GM13977 (cell line): Measurements from ENCODE around the gene MSI2.

ENCODE experiments used
- DNase-seq: peaks from one replicate; pipeline ENCODE4 v3.0.0; 2012; ENCODE audit warnings: low spot score
- in situ Hi-C: fragments of 300-500 bp; cut with MboI; formaldehyde crosslinking; loops from one replicate; pipeline ENCODE4 v1.12.0; 2022; ENCODE audit warnings: low sequenced_read_pairs, low pct_unique_long_range_greater_than_20kb, mixed read lengths, inconsistent platforms; ENCODE audit not compliant: unreplicated experiment
- TF ChIP-seq, protein P1 (sequence below): IDR thresholded peaks from 2 replicates; pipeline ENCODE4 v1.5.1; 2012; ENCODE audit warnings: mild to moderate bottlenecking, control low read depth; ENCODE audit not compliant: insufficient read depth; ENCODE audit errors: extremely low read depth, missing control alignments

MSI2 gene

DNA sequence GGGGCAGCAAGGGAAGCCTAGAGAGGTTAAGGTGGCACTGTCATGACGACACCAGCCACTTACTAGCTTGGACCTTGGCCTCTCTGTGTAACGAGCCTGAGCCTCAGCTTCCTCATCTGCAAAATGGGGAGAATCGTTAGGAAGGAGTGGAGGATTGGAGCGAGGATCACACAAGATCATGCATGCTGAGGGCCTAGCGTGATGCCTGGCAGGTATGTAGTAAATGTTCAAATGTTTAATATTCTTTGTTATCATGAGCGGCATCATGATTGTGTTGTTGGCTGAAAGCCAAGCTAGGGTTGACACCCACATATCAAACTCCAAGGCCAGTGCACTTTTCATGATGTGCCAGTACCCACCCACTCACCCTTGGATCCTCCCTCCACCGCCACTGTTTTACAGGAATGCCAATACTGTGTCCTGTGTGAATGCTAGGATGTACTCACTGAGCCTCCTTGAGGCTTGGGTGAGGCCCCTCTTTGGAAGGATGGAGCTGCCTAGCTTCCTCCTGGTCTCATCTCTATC, 192.5 kb downstream of the MSI2 start:
- in situ Hi-C loops = no loop called here
- TF ChIP-seq, protein P1, sequence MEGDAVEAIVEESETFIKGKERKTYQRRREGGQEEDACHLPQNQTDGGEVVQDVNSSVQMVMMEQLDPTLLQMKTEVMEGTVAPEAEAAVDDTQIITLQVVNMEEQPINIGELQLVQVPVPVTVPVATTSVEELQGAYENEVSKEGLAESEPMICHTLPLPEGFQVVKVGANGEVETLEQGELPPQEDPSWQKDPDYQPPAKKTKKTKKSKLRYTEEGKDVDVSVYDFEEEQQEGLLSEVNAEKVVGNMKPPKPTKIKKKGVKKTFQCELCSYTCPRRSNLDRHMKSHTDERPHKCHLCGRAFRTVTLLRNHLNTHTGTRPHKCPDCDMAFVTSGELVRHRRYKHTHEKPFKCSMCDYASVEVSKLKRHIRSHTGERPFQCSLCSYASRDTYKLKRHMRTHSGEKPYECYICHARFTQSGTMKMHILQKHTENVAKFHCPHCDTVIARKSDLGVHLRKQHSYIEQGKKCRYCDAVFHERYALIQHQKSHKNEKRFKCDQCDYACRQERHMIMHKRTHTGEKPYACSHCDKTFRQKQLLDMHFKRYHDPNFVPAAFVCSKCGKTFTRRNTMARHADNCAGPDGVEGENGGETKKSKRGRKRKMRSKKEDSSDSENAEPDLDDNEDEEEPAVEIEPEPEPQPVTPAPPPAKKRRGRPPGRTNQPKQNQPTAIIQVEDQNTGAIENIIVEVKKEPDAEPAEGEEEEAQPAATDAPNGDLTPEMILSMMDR = no peak
- no peak for DNase-seq

DNA sequence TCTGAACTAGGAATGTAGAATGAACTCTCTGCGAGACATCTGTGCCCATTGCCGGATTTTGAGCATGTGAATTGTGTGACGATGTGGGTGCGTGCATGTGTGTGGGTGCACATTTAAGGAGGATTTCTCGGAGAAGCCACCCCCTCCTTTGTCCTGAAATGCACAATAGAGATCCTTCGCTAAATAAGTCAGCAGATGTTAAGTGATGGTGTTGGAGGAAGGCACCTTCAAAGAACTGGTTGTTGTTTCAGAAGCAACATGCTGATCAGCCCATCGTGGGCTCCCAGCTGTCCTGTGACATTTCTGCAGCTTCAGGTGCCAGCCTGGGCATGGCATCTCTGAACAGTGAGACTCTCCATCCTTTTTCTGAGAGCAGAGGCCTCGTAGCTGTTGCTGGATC, 194.9 kb downstream of the MSI2 start:
- in situ Hi-C loops = no loop called here
- DNase-seq = no peak
- TF ChIP-seq, protein P1 = no peak

DNA sequence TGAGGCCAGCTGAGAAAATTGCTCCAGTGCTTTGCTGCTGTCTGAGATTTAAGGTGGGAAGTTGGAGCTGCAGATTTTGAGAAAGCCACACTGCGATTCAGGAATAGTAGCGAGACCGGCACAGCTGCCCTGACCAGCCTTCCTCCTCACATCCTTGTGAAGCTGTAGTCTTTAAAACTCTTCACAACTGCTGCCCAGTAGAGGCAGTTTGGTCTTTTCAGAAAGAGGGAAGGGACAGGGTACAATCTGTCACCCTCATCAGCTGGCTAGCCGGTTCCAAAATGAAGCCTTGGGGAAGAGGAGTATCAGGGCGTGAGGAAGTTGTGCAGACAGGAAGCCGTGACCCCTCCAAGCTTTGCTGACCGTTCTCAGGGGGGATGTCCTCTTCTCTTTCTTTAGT, 195.3 kb downstream of the MSI2 start:
- TF ChIP-seq, protein P1 = no peak
- no peak for DNase-seq
- in situ Hi-C loops = no loop called here

DNA sequence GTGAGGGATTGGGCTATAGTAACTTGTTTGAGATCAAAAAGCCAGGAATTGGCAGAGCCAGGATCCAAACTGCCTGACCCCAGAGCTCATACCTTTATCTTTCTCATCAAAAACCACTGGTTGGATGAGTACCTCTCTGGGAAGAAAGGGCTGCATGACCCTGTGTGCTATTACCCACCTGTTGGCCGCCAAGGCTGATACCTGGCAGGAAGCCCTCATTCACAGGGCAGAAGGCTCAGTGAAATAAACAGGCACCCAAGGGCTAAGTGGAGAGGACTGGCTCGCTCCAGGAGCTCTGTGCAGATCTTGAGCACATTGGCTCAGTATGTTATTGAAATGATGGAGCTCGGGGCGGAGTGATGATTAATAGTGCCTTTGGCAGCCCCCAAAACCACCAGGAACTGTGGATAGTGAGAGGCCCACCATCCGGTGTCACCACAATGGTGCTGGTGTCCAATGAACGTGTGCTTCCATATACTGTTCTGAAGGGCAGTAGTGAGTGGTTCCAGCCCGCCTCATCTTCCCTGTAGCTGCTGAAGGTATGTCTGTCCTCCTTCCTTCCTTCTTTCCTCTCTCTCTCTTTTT, 197.6 kb downstream of the MSI2 start:
- TF ChIP-seq, protein P1 = no peak
- in situ Hi-C loops = no loop called here

DNA sequence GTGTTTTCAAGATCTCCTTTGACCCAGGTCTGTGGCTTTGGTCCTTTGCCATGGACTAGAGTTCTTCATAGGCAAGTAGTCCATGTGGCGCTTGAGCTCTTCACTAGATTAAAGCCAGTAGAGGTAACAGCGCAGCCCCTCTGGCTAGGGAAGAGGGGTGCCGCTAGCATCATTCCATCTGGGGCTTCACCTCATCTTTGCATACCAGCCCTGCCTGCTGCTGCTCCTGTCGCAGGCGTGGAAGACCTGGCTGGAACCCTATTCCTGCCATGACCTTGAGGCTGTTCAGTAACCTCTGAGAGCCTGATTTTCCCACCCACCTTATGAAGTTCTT, 198.4 kb downstream of the MSI2 start:
- DNase-seq = no peak
- in situ Hi-C loops = no loop called here
- TF ChIP-seq, protein P1 = no peak

More for the DNA sequence above, 197.6 kb downstream of the MSI2 start:
- no peak for DNase-seq

DNA sequence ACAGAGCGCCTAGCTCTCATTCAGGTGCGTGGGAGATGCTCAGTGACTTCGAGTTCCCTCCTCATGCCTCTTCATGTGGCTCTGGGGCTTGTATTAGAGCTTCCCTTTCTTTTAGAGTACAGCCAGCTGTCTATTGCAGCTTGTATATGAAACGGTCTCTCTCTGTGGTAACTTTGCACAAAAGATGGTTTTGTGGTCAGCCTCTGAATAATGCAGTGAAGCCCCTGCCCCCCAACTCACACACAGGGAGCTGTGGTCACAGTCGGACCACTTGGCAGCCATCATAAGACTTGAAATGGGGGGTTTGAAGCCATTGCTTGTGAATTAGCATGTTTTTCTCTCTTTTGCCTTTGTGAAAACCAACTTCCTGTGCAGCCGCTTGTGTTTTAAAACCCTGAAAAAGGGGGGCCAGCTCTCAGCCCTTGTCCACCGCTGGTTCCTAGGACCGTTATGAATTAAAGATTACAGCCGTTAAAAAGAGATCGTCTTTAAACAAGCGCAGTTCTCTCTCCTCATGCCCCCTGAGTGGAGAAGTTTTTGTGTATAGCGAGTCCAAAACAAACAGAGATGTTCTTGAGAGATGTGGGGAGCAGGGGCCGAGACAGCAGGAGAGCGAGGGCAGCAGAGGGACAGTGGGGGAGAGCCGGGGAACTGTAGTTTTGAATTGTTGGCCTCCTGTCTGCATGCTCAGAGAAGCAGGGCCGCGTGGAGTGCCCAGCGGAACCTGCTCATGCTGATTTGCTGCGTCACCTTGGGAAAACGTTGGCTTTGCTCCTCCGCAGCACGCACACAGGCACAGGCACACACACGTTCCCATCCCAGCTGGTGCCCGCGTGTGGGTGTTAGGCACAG, 199.0 kb downstream of the MSI2 start:
- DNase-seq = peak; percentile 78
- in situ Hi-C loops = no loop called here

More for the DNA sequence above, 199.0 kb downstream of the MSI2 start:
- TF ChIP-seq, protein P1 = no peak
